HG02763 (cell line): ENCODE results near the gene KIAA2012.

Experiments
- ATAC-seq: cut with Tn5 transposase; IDR thresholded peaks from one replicate; pipeline ENCODE4 v1.9.1; 2021; ENCODE audit warnings: mild to moderate bottlenecking, moderate library complexity; ENCODE audit not compliant: unreplicated experiment

KIAA2012 gene

DNA sequence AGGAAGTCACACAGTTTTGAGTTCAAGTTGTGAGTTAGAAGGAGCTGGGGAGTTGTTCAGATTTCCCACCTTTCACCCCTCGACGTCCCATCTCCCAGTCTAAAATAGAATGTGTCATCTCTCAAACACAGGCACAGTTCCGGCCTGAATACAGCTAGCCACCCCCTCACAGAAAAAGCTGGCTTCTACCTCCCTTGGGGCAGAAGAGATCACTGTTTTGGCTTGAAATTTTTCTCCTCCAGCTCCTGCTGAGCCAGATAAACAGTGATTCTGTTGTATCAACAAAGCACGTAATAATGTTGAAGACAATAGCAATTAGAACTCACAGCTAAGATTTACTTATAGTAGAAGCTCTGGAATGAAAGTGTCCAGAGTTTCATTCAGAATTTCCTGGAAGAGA, 74.7 kb downstream of the KIAA2012 start:
- no peak for ATAC-seq

DNA sequence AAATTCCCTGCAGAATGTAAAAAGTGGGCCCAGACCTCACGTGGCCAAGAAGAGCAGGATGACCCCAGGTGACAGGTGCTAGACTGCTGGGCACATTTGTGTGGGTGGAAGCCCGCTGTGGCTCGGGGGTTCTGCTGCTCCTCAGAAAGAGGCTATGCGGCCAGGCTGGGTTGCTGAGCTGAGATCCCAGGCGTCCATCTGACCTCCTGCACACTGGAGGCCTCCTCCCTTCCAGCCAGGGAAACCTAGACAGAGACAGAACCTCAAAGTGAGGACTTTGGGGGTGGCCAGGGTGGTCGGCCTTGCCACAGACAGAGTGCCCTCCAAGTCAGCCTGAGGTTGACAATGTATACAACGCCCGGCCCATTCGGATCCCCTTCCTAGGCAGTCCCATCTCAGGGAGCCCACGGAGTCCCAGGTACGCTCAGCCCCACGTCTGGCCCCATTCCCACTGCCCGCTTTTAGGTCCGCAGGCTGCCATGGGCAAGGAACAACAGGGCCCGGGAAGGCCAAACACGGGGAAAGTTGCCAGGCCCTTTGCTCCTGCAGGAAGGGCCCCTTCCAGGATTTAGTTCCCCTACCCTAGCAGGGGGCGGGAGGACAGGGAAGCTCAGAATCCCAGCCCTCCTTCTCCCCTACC, 75.6 kb downstream of the KIAA2012 start:
- ATAC-seq: no peak

DNA sequence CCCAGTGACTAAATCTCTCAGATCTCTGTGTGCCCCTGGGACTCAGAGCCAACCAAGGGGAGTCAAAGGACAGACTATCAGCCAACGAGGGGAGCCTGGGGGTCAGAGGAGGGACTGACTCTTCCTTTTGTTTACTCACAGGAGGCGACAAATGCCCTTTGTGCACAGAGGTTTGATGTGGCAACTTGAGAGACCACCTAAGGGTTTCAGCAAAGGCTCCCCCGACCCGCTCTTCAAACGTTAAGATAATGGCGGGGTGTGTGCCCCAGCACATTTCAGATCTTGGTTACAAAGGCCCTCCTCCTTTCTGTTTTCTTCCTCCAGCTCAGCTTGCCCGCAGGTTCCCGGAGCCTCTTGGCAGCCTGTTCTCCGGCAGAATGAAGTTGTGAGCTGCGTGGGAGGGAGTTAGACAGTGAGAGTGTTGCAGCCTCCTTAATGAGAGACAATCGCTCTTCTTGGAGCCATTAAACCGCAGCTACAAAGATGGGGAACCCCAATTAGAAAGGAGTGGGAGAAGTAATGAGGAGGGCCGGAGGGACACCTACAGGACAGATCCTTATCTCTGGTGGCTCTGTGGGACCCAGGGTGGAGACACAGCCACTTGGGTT, 76.2 kb downstream of the KIAA2012 start:
- no peak for ATAC-seq

DNA sequence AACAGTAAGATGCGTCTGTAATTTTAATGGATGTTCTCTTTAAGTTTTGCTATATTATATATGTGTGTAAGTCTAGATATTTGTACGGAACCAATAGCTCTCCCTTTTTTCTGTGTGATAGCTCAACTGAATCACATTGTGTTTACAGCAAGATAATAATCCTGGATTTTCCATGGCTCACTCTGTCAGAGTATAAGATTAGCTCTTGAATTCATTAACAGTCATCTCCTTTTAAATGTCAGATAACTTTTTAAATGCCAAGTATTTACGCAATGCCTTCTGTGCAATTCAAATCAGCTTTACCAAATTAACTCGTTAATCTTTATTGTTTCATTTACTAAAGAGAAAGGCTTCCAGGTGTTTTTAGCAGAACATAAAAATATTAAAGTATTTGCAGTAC, 76.9 kb downstream of the KIAA2012 start:
- ATAC-seq: no peak

DNA sequence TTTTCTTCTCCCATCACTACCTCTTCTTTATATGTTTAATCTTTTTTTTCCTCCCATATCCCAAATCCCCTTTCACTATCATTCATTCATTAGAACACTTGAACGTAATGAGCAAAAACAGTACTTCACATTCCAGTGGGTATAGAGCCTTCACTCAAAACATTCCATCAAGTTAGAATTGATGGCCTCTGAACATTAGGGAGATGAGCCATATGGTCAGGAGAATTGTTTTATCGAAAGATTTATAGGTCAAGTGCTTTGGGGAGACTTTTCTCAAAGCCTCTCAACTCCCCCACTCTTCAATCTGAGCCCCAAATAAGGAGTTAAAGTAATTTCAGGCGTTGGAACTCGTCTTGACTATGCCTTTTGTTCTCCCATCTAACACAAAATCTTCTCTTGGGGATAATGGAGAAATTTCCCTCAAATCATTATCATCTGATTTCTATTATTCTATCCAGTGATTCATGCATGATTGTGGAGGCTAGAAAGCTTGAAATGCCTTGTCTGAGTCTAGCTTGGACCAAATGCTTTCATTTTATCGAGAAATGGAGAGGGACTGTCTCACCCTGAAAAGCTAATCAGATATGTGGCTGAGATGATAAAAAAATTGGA, 79.2 kb downstream of the KIAA2012 start:
- ATAC-seq: no peak

DNA sequence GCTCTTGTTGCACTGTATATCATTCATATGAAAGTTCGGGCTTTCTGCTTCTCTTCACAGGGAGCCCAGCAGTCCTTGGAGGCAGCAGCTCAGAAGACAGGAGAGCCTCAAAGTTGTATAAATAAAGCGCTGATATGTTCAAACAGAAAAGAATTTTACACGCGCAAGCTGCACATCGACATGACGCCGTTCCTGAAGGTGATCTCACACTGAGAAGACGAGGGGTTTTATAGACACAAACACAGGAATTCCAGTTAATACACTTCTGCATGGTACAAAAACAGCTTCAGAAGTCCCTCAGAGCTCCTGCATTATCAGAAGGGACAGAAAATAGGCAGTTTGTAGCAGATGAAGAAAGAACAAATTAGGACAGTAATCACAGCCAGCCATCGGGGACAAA, 81.6 kb downstream of the KIAA2012 start:
- no peak for ATAC-seq

DNA sequence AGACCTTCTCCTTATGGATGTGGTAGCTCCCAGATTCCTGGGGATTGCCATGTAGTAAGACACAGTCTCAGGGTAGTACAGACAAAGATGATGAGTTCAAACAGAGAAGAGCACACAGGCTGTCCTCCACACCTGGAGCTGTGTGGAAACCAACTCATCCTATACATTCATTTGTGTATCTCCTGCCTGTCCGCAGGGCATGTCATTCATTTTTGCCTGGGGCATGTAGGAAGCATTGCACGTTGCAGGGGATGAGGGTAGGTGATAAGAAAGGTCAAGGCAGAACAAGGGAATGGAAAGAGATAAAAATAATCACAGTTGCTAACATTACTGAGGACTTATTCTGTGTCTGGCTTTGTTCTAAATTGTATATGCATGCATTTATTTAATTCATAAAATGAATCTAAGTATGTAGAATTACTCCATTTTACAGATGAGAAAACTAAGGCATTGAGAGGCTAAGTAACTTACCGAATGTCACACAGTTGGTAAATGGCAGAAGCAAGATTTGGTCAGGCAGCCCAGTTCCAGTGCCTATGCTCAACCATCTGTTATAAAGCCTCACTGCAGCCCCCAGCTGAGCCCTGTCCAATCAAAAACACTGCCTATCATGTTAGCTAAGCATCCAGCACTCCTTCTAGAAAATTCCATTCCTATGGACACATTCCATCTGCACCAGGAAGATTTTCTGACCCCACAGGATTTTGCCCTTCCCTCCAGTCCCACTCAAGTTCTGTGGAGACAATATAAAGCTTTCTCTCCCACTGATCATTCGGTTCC, 84.3 kb downstream of the KIAA2012 start:
- ATAC-seq: no peak

DNA sequence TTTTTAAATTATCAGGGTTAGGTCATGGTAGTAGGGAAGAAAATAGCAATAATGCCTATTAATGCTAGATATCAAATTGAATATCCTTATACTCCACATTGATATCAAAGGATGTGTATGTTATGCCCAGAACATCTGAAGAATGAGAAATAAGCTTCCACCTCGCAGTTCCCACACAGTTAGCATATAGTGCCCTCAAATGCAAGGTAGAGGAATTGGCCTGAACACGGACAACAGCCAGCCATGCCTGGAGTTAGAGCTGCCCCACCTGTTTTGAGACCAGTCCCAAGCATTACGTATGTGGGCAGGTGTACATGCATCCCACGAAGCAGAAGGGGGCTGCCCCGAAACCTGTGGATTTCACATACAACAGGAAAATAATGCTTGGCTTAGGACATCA, 85.7 kb downstream of the KIAA2012 start:
- ATAC-seq: no peak

DNA sequence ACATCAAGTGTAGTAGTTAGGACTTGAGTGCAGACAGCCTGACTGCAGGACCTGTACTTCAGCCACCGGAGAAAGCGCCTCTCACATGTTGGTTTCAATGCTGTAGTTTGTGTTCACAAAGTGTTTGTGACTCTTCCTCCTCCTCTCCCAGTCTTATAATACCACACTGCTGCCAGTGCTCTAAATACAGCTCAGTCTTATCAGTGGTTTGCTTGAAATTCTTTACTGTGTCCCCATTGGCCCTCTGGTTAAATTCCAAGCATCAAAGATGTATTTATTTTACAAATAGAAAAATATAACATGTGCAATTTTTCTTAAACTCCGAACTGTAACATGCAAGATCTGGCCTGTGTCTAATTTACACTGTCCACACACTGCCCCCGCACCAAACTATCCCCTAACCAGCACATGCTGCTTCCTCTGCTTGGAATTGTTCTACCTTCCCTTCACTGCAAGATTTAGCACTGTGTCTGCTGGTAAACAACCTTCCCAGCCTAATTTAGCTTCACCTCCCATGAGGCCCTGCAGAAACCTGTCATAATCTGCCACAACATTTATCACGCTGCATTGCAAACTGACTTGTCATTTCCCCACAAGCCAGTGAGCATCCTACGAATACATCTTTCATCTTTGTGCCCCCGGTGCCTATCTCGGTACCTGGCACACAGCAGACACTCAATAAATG, 88.2 kb downstream of the KIAA2012 start:
- no peak for ATAC-seq

DNA sequence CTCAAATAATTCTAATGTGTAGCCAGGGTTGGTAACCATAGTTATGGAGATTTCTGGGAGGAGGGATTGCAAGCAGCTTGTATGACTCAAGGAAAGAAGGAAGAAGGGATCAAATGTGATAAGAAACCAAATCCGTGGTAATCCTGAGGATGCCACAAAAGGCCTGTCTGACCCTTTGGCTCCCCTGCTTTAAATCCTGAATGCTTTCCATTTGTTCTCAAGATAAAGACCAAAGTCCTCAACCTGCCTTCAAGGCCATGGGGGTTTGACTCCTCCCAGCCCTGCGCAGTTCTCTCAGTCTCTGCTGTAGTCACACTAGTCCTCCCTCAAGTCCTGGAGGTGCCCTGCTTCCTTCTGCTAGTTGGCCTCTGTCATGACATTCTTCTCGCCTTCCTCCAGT, 91.4 kb downstream of the KIAA2012 start:
- ATAC-seq: no peak

DNA sequence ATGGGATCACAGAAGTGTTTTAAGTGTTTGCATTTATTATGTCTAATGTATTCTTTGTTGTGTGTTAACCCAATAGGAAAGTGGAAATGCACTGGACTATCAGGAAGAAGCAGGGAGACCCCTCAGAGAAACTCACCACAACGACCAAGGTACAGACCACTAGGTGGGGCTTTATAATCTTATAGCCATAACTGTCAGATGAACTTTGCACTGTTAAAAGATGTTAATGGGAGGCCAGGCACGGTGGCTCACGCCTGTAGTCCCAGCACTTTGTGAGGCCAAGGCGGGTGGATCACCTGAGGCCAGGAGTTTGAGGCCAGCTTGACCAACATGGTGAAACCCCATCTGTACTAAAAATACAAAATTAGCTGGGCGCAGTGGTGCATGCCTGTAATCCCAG, 92.2 kb downstream of the KIAA2012 start:
- no peak for ATAC-seq

DNA sequence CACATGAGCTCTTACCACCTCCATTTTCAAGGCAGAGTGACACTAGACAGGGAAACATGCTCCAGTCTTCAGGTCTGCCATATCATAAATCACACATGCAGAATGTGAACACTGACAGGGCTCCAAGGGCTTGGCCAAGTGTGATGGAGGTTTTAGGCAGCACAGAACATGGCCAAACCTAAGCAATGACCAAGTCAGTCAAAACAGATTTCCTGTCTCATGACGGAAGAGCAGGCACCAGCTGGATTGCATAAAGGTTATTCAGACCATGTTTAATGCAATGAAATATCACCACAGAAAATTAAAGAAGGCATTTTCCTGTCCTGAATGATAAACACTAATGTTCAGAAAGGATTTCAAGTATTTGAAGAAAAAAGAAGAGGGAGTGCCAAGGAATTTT, 92.9 kb downstream of the KIAA2012 start:
- ATAC-seq: no peak

DNA sequence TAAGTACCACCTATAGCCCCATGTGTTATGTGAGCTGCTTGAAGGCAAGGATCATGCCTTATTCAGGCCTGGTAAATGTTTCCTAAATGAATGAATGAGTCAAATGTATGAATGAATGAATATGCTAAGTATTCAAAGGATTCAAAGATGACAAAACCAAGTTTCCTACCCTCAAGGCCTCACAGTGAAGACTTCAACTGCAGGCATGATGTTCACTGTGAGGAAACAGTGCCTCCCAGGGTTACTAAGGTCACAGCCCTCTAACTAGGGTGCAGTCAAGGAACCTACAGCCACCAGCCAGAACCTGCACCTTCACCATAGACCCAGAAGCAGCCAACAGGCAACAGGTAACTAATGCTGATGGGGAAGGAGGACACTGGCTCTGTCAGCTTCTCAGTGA, 96.1 kb downstream of the KIAA2012 start:
- ATAC-seq: no peak

DNA sequence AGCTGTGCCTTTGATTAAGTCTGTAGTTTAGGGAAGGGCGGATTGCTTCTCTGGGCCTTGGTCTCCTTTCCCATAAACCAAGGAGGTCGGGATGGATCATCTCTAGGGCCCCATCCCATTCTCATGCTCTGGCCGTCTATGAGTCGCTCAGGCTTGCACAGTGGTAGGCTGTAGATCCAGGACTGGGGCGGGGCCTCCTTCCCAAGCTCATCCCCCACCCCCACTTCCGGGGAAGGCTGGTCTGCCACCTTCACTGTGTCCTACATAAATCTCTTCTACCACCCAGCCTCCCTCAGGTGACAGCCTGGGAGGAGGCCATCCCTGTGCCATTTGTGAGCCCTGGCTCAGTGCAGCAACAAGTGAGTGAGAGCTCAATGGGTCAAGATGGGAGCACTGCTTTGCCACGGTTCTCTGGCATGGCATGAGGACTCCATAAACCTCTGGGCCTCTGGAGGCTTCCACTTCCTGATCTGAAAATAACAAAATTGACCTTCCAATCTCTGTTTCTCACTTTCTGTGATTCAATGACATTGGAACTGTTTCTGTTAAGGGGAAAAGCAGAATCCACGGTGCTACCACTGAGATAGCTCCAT, 96.9 kb downstream of the KIAA2012 start:
- no peak for ATAC-seq

DNA sequence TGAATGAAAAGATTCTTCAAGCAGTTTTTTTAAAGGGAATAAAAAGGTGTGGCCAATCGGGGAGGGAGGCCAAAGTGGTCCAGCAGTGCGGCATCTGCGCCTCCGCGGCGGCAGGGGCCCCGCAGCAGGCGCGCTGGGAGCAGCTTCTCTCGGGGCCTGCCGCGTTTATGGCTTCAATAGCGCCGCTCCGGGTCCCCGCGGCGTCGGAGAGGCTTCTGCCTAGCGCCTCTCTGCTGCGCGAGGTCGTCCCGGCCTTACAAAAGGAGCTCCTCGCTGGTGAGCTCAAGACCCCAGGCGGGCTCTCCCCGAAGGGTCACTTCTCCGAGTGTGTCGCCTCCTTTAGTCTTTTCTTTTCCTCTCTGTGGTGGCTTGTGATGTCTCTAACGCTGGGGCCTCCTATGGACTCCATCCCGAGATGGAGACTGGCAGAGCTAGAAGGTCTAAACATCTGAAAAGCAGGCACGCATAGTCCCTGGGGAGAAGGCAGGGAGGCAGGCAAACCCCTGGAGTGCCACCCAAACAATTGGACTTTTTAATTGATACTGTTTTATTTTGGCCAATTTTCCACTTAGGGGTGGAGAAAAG, 98.3 kb downstream of the KIAA2012 start:
- ATAC-seq: no peak

DNA sequence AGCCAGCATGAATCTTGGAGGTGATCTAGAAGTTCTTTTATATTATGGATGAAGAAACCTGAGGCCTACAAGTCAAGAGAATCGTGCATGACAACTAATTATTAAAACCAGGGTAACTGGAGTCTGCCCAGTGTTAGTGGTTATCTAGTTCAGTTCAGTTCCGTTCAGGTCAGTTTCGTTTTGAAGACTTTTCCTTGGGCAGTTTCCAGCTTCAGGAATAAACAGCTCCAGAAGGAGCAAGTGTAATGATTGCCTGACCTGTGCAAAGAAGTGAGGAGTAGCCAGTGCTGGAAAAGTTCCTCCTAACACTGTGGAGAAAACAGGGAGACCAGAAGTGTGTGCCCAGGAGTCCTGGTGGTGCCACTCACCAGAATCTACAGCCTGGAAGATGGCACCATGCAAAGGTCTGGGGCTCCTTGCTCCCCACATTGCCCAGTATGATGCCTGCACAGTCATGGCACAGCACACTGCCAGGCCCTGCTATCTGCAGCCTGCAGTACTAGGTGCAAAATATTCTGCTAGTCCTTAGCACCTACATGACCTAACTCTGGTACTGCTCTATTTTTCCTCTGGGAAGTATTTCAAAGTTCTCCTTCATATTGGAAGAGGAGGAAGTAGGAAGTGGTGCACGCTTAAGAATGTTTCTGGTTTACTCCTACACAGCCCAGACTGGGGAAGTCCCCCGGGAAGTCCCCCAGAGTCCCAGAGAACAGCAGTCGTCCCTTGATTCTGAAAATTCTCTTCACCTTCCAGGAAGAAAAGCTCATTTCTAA, 99.6 kb downstream of the KIAA2012 start:
- peak; percentile 57 for ATAC-seq

DNA sequence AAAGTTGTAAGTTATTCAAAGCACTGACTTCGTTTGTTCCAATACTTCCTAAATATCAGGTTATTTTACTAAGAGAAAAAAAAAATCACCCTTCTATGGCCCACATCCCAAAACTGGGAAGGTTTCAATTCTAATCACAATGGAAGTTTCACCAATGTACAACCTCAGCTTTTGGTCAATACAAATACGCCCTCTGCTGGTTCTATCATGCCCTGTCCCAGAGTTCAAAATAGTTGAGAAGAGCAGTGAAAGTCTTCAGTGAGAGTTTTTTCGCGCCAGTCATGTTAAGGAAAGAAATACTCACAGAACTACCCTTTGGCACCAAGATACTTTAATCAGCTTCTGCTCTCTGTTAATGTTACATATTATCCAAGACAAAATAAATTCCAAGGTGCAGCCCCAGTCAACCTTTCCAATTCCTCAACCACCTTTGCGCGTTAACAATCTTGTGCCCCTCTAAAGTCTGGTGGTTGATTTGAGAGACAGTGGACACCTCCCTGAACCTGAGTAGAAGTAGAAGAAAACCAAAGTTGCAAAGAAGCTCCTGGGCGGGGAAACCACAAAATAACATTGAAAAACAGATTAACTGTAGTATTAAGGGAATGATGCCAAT, 105.4 kb downstream of the KIAA2012 start:
- no peak for ATAC-seq

DNA sequence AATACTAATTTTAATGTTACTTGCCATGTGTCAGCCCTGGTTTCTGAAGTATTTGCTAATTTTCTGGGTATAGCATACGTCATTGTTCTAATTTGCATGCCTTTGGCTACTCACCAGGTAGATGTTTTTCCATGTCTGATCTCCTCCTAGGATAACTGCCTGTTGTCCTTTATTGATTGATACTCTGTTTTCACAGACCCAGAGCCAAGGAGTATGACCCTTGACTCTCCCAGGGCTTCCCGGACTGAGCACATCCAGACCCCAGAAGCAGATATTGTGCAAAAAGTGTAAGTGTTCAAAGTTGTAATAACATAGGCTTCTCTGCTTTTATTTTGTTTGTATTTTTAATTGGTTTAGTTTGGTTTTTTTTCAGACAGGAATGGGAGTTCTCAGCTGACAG, 111.5 kb downstream of the KIAA2012 start:
- no peak for ATAC-seq

DNA sequence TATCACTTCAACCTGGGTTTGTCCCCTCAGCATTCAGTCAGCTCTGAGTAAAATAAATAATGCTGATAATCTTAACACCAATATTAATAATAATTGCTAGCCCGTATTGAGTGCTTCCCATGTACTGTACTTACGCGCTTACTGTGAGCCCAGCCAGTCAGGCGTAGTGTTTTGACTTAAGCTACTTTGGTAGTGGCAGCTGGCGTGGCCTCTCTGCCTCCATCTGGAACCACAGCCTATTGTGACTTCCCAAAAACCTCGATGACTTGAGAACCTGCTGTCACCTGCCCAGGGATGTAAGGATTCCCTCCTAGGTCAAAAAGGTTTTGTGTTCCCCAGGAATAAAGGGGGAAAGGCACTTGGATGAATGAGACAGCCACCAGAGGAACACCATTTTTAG, 112.1 kb downstream of the KIAA2012 start:
- no peak for ATAC-seq
